ENCODE data around the gene SYDE2. TPM values are rescaled to one million over a fixed set of nuclear protein-coding genes. Genes with fewer than 3 reads are reported as not detected.

Gene SYDE2
- total RNA-seq, 1 donor from 2014 or later, result 7.6 TPM

DNA sequence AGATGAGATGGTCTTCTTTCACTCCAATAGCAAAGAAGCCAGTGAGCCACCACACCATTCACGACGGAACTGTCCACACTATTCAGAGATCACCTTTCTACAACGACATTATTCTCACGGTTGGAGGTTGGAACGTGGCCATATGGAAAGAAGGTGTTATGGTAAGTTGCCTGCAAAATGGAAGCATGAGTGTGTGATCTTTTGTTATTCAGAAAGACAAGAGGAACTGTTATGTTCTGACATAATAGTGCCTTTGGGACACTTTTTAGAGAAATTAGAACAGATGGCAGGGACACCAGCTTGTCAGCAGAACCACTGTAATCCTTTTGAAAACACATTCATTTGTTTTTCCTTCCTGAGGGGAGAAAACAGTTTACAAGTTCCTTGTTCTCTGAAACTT is 76.7 kb downstream of the SYDE2 start:
- no peak for DNase-seq (ENCODE audit: low read depth)

DNA sequence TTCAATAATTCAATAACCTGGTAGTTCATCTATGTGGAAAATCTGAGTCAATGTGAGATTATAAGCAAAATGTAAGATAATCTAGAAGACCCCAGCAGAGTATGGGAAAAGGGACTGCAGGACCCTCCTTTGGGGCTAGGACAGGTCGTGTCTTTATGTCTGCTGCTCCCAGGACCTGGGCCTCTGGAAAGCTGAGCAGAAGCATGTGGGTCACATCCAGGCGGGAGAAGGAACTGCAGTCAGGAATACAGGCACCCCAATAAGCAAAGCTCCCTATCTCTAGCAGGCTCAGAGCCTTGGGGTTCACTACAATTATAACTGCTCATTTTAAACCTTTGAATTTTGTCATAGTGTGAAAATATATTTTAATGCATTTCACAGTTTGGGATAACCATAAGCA is 78.6 kb downstream of the SYDE2 start:
- DNase-seq (ENCODE audit: low read depth), result no peak

DNA sequence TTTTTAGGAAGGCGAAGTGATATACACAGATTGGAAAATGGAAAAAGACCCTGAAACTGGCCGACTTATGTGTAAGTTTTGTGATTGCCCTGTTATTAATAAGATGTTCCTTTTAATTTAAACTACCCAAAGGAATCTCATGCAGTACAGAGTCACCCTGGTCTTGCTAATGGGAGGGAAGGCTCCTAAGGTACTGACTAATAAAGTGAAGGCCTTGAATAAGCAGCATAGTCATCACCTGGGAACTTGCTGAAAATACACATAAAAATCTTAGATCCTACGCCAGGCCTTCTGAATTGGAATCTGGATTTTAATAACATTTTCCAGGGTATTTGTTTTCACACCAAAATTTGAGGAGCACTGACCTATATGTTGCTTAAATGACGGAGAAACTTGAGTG is 79.1 kb downstream of the SYDE2 start:
- no peak for DNase-seq (ENCODE audit: low read depth)

DNA sequence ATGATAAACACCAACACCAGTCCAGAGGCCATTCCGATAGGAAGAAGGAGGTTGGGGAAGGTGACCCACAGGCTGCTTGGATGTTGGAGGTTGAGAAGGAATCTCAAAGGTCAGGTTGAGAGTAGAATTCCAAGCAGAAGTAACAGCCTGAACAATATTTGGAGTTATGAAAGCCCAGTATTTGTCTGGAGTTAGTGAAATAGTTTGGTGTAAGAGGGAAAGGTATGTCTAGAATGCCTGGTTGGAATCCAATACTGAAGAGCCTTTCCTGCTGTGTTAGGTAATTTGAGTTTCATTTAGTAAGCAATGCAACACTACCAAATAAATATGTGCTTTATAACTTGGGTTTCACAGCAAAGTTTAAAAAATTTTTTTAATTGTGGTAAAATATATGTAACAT is 82.1 kb downstream of the SYDE2 start:
- no peak for DNase-seq (ENCODE audit: low read depth)

DNA sequence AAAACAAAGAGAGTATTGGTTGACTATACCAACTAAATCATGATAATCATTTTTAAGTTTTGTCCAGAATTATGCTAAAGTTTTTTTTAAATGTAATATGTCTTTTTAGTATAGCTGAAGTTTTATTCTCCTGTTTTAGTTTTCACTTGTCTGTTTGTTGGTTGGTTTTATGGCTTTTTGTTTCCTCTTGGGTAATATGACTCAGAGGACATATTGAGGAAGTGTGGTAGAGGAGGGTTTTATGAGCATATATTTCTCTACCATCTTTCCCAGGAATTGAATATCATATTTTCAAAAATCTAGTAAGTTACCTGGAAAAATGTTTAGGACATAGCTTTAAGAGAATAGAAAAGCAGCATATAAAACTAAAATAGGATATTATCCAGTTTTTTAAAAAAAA is 84.0 kb downstream of the SYDE2 start:
- no peak for DNase-seq (ENCODE audit: low read depth)

DNA sequence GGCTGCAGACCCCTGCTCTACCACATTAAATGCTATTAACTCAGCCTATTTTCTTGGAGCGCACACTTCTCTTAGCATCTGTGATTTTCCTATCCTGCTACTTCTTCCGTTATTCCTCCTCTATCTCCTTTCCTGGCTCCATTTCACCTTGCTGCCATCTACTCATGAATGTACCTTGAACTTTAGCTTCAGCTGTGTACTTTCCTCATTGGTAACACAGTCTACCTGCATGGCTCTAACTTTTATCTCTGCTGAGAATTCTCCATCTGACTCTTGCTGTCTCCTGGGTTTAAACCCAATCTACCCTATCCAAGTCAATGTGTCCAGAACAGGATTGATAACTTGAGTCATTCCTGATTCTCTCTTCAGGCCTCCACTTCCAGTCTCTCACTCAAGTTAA is 84.9 kb downstream of the SYDE2 start:
- DNase-seq (ENCODE audit: low read depth), result no peak

DNA sequence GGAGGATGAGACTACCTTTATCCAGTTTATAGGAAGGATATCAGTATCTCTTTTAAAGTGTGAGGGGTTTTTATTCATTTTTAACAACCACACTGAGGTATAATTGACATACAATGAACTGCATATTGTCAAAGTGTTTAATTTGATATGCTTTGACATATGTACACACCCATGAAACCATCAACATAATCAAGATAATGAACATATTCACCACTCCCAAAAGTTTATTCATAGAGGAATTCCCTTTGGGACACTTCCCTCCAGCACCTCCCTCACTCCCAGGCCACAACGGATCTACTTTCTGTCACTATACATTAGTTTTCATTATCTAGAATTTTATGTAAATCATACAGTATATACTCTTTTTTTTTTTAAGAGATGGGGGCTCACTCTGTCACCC is 89.1 kb downstream of the SYDE2 start:
- no peak for DNase-seq (ENCODE audit: low read depth)

DNA sequence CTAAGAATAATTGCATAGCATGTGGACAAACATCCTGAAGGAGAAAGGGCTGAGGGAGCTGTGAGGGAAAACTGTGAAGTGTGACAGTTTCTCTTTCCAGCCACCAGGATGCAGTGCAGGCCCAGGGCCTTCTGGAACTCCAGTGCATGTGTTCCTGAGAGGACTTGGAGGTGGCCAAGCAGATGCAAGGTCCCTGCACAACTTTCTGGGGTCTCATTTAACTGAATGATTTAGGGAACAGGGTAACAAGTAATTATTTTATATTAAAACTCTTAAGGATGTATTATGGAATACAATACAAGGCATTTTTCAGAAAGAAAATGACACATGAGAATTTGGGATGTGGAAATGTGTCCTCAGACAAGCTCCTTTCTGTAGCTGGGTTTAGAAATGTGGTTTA is 91.3 kb downstream of the SYDE2 start:
- DNase-seq (ENCODE audit: low read depth), result peak; percentile 63

Small RNAs within 50 kb of the gene (microRNA-seq; reads per million reads assigned to microRNA genes)
- 3.4 reads per million, percentile 15 among the genes with 10 or more reads in this experiment for gene MIR4423

Other genes starting within 250 kb of the SYDE2 start
- 0.48 TPM in 1 of 2 replicates, not detected in the other for gene MCOLN2, start 203.9 kb downstream of the SYDE2 start, total RNA-seq
- gene MCOLN3, start 152.5 kb downstream of the SYDE2 start, total RNA-seq, result 2.9 and 3.0 TPM in 2 replicates
- gene C1orf52, start 58.6 kb upstream of the SYDE2 start, total RNA-seq, result 9.8 and 12.8 TPM in 2 replicates
- gene BCL10, start 75.6 kb upstream of the SYDE2 start, total RNA-seq, result 14.3 and 15.6 TPM in 2 replicates

Measured in myocyte (in vitro differentiated cells).